ENCODE data around the gene NR2F6. TPM values are rescaled to one million over a fixed set of nuclear protein-coding genes. Genes with fewer than 3 reads are reported as not detected.

The NR2F6 gene
- total RNA-seq, 1 donor from 2014 or later: 9.8 TPM

DNA sequence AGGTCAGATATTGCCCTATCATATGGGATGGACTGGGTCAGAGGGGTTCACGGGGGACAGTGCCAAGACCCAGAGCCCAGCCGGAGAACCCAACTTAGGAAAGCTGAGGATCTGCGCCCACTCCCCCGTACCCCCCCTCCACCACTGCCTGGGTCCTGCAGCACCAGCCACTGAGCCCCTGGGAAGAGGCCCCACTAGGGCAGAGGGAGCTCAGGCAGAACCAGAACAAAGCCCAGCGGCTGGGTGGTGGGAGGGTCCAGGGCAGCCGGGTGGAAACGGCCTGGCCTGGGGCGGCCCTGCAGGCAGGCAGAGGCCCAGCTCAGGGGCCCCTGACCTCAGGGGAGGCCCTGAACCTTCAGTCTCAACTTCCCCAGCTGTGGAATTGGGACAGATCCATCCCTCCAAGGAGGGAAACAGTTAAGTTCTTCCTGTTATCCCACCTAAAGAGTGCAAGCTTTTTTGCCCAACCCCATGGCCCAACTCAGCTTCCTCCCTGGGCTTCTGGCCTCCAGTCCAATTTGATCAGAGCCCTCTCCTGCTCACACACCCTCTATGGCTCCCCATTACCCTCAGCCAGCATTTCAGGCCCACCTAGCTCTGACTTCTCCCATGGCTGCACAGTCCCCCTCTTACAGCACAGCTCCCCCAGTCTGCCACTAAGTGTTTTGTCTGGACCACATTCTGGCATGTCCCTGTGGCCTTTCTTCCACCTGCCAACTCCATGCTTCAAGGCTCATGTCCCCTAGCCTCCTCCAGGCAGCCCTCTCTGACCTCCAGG is 3.1 kb downstream of the NR2F6 start:
- DNase-seq (ENCODE audit: low spot score in 2 of 2) (no peak), FAIRE-seq (no peak)

- no peak for FAIRE-seq
- DNase-seq (ENCODE audit: low spot score in 2 of 2): no peak
Measured at GRCh38 chr19:17240826-17241399, 4.8 kb downstream of the NR2F6 start.

GRCh38 chr19:17240062-17240752 is 5.5 kb downstream of the NR2F6 start:
- DNase-seq (ENCODE audit: low spot score in 2 of 2) (no peak), FAIRE-seq (no peak)

GRCh38 chr19:17237747-17238706 is 7.7 kb downstream of the NR2F6 start:
- FAIRE-seq (no peak), DNase-seq (ENCODE audit: low spot score in 2 of 2) (no peak)

DNA sequence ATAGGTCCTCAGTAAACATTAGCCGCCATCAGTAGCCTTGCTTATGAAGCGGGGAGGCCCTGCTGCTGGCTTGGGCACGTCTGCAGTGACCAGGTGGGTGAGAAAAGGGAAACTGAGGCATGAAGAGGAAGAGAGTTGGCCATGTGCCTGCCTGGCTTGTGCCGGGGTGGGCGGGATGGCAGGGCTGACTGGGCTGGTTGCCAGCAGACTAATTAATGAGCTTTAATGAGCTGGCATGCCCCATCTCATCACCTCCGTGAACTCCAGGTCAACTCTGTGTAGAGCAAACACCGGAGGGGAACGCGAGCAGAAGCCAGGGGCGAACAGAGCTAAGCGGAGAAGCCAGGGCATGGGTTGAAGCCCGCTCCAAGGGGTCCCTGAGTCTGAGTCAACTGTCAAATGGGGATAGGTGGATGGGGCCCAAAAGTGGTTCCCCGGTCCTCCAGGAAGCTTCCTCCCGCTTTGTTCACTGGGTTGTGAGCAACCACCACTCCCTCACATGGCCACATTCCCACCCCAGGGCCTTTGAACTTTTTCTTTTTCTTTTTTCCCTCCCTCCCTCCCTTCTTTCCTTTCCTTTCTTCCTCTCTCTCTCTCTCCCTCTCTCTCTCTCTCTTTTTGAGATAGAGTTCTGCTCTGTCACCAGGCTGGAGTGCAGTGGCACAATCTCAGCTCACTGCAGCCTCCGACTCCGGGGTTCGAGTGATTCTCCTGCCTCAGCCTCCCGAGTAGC is 8.7 kb downstream of the NR2F6 start:
- no peak for FAIRE-seq
- no peak for DNase-seq (ENCODE audit: low spot score in 2 of 2)

GRCh38 chr19:17235971-17236777 is 9.5 kb downstream of the NR2F6 start:
- FAIRE-seq (no peak), DNase-seq (ENCODE audit: low spot score in 2 of 2) (no peak)

DNA sequence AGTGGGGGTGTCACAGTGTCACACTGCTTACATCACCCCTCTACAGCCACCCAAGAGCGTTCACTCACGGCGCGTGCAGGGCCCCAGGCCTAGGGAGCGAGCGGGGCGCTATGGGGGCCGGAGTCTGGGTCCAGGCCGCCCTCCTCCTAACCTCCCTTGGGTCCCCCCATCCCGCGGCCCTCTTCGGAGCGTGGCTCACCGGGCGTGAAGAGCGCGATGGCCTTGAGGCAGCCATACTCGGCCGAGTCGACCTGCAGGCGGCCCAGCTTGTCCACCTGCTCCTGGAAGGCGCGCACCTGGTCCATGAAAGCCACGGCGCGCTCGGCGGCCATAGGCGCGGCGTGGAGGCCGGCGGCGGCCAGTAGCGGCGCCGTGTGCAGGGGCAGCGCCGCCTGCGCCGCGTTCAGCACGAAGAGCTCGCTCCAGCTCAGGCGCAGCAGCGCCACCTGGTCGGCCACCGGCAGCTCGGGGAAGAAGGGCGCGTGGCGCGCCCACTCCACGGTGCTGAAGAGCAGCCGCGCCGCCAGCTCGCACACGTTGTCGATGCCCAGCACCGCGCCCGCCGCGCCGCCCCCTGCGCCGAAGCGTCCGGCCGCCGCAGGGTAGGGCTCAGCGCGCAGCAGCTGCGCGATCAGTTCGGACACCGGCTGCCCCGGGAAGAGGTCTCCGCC is 10.3 kb downstream of the NR2F6 start:
- FAIRE-seq (no peak), DNase-seq (ENCODE audit: low spot score in 2 of 2) (peak; percentile 77 to 80)

DNA sequence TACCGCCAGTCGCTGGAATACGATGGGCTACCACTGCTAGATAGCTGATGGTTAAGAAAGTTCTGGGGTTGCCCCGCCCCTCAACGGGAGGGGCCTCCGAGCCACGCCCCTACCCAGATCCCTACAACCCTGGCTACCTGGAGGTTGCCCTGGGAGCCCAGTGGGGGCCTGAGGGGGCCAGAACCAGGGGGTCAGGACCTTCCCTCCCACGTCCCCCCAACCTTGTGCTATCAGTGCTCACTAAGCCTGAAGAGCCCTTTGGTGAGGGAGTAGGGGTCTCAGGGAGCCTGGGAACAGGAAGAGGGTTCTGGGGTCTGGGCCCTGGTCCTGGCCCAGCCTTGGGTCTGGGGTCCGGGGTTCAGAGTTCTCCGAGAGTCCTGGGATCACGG is 10.8 kb downstream of the NR2F6 start:
- FAIRE-seq: no peak
- DNase-seq (ENCODE audit: low spot score in 2 of 2): peak in 1 of 2 donors; percentile 62

- DNase-seq (ENCODE audit: low spot score in 2 of 2) (no peak), FAIRE-seq (no peak)
Measured at GRCh38 chr19:17232258-17232657, 13.5 kb downstream of the NR2F6 start.

DNA sequence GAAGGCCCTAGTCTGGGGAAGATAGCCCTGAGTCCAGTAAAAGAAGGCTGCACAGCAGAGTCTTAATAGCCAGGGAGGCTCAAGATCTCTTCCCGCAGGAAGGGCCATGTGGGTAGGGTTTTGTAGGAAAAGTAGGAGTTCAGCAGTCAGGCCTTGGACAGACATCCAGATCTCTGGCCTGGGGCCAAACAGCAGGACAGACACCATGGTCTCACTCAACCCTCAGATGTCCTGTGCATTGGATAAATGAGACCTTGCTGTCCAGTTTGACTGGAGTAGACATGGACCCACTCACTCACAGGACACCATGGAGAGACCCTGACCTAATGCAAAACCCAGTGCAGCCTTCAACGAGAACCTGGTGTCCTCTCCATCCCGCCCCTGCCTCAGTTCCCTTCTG is 15.8 kb downstream of the NR2F6 start:
- no peak for FAIRE-seq
- no peak for DNase-seq (ENCODE audit: low spot score in 2 of 2)

DNA sequence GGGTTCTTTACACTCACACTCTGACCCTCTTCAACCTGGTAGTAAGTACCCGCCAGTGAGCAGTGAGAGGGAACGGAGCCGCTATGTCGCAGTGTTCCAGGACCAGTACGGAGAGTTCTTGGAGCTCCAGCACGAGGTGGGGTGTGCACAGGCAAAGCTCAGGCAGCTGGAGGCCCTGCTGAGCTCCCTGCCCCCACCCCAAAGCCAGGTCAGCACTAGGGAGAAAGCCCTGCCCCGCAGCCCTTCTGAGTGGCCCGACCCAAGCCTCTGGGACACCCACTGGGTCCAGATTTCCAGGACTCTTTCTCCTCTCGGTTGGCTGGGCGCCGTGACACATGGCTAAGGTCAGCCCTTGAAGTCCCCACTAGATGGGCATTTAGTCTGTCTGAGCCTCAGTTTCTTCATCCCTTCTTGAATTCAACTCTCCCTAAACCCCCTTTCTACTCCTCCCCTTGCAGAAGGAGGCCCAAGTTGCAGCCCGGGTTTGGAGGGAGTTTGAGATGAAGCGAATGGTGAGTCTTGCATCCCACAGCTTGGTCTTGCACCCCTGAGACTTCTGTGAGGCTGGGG is 17.8 kb downstream of the NR2F6 start:
- no peak for FAIRE-seq
- DNase-seq (ENCODE audit: low spot score in 2 of 2): no peak

- peak; percentile 58 for FAIRE-seq
- peak; percentile 95 to 96 for DNase-seq (ENCODE audit: low spot score in 2 of 2)
Measured at GRCh38 chr19:17226002-17226933, 19.5 kb downstream of the NR2F6 start, which contains the start of gene OCEL1. Gene OCEL1, plus strand, starts transcription at chr19:17226226. Its CDS starts 22 bp downstream, at chr19:17226248.

DNA sequence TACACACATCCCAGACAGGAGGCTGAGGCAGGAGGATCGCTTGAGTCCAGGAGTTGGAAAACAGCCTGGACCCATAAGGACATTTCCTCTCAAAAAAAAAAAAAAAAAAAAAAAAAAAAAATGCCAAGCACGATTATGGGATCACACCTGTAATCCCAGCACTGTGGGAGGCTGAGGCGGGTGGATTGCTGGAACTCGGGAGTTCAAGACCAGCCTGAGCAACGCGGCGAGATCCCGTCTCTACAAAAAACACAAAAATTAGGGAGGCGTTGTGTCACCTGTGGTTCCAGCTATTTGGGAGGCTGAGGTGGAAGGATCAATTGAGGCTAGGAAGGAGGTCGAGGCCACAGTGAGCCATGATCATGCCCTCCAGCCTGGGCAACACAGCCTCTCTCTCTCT is 20.7 kb downstream of the NR2F6 start:
- DNase-seq (ENCODE audit: low spot score in 2 of 2) (no peak), FAIRE-seq (no peak)

- DNase-seq (ENCODE audit: low spot score in 2 of 2) (no peak), FAIRE-seq (no peak)
Measured at GRCh38 chr19:17220207-17220758, 25.4 kb downstream of the NR2F6 start.

- FAIRE-seq (no peak), DNase-seq (ENCODE audit: low spot score in 2 of 2) (no peak)
Measured at GRCh38 chr19:17219286-17219685, 26.4 kb downstream of the NR2F6 start.

DNA sequence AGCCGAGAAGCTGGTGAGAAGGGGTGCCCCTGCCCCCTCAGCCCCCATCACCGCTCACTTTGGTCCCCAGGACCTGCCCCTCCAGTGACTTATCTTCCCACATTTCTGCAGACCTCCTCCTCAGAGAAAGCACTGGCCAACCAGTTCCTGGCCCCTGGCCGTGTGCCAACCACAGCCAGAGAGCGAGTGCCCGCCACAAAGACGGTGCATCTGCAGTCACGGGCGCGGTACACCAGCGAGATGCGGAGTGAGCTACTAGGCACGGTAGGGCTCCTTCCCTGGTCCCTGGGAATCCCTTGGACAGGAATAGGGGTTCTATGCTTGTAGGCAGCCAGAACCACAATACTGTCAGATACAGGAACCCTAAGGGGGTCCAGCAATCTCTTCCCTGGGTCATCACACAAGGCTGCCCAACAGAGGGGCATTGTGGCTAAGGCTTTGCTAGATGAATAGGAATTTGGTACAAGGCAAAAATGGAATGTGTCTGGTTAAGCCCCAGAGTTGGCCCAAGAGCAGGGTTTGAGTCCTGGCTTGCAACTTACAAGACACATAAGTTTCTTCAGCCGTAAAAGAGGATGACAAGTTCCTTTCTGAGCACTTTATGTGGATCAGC is 29.6 kb downstream of the NR2F6 start:
- no peak for DNase-seq (ENCODE audit: low spot score in 2 of 2)
- no peak for FAIRE-seq
